ENCODE data around the gene THAP5. TPM values are rescaled to one million over a fixed set of nuclear protein-coding genes. Genes with fewer than 3 reads are reported as not detected.
A peak's percentile ranks its signal among the peaks of the same experiment; 100 is the strongest.

Gene THAP5
- total RNA-seq, 2 donors from 2014 or later = 23.3 to 28.9 TPM

- H3K36me3 ChIP-seq = no peaks in the 10 kb centered on the region
- TF ChIP-seq CTCF (IDR thresholded peaks at IDR 0.05) = no peak
- H3K9me3 ChIP-seq = no peaks in the 10 kb centered on the region
- H3K4me1 ChIP-seq = peaks cover 0 to 24% of the 10 kb centered on the region in 2 donors
- peak overlapping the region; percentile 99 to 100 for H3K27ac ChIP-seq
- peak overlapping the region; percentile 72 to 86 for H3K4me3 ChIP-seq
- no peak for DNase-seq (ENCODE audit: low spot score)
- no peaks in the 10 kb centered on the region for H3K27me3 ChIP-seq
Measured at GRCh38 chr7:108526768-108527017, 42.8 kb downstream of the THAP5 start.

- peaks cover 2% of the 10 kb centered on the region for H3K36me3 ChIP-seq
- peak within 1 kb of the TSS; percentile 72 to 86 for H3K4me3 ChIP-seq
- peak; percentile 100 for DNase-seq (ENCODE audit: low spot score)
- H3K9me3 ChIP-seq = no peaks in the 10 kb centered on the region
- H3K4me1 ChIP-seq = peaks cover 0 to 27% of the 10 kb centered on the region in 2 donors
- H3K27ac ChIP-seq = peak within 1 kb of the TSS; percentile 99 to 100
- TF ChIP-seq CTCF (IDR thresholded peaks at IDR 0.05) = no peak
- H3K27me3 ChIP-seq = no peaks in the 10 kb centered on the region
Measured at GRCh38 chr7:108525985-108526767, 43.3 kb downstream of the THAP5 start, which contains the start of gene PNPLA8. TSS of gene PNPLA8 (minus strand) at chr7:108526135. CDS start at chr7:108515491, 10,644 bp downstream.

GRCh38 chr7:108525327-108525984 is 44.0 kb downstream of the THAP5 start:
- TF ChIP-seq CTCF (IDR thresholded peaks at IDR 0.05) = no peak
- Histone ChIP-seq H3K36me3 (peaks cover 4% of the 10 kb centered on the region), H3K4me3 (peak overlapping the region; percentile 72 to 86), H3K27me3 (no peaks in the 10 kb centered on the region), H3K27ac (peak overlapping the region; percentile 99 to 100), H3K9me3 (no peaks in the 10 kb centered on the region), H3K4me1 (peaks cover 0 to 34% of the 10 kb centered on the region in 2 donors)
- no peak for DNase-seq (ENCODE audit: low spot score)

GRCh38 chr7:108522780-108523179 is 46.7 kb downstream of the THAP5 start:
- Histone ChIP-seq H3K9me3 (no peaks in the 10 kb centered on the region), H3K4me3 (no peak overlapping the region), H3K27me3 (no peaks in the 10 kb centered on the region), H3K4me1 (peaks cover 0 to 47% of the 10 kb centered on the region in 2 donors), H3K27ac (peak overlapping the region; percentile 99 to 100), H3K36me3 (peaks cover 9% of the 10 kb centered on the region)
- no peak for DNase-seq (ENCODE audit: low spot score)
- no peak for TF ChIP-seq CTCF (IDR thresholded peaks at IDR 0.05)

- Histone ChIP-seq H3K4me1 (peaks cover 0 to 34% of the 10 kb centered on the region in 2 donors), H3K27me3 (no peaks in the 10 kb centered on the region), H3K4me3 (no peak overlapping the region), H3K27ac (no peak overlapping the region), H3K36me3 (peaks cover 34% of the 10 kb centered on the region), H3K9me3 (no peaks in the 10 kb centered on the region)
- DNase-seq (ENCODE audit: low spot score) = no peak
- no peak for TF ChIP-seq CTCF (IDR thresholded peaks at IDR 0.05)
Measured at GRCh38 chr7:108517951-108518350, 51.6 kb downstream of the THAP5 start.
